ENCODE data around the gene RIMS3.
A peak's percentile ranks its signal among the peaks of the same experiment; 100 is the strongest.

RIMS3 gene

DNA sequence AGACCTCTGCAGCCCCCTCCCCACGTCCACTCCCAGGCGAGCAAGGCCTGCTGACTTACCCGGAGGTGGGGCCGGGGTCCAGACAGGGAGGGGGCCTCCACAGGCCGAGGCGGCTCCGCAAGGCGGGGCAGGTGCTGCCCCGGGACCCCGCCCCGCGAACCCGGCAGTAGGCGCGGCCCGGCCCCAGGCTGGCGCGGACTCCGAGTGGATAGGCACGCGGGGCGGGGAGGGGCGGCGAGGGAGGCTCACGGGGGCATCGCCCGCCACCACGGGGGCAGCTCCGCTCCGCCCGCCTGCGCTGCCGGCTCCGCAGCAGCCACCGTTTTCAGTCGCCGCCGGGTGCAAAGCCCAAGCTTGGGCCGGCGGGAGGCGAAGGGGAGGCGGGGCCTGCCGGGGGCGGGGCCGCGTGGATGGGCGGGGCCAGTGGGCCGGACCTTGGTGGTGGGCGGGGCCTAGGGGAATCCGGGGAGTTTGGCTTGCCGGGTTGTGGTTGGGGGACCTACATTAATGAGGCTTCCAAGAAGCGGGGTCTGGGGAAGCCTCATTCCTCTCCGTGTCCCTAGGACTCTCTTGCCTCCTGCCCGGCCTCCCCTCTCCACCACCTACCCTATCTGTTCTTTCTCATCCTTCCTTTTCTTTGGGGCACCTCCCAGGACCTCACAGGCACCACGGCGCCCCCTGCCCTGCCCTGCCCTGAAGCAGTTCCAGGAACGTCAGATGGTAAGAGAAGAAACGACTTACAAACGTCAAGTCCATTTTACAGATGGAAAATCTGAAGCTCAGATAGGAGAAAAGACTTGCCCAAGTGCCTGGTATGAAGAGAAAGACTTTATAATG is at the start of gene RIMS3:
Gene RIMS3, minus strand, starts transcription at position 348 of the 837 bp plus-strand sequence. CDS start 23,757 bp downstream, outside the sequence.
- DNase-seq (ENCODE audit: low read depth) = peak; percentile 18
- TF ChIP-seq, protein P1, sequence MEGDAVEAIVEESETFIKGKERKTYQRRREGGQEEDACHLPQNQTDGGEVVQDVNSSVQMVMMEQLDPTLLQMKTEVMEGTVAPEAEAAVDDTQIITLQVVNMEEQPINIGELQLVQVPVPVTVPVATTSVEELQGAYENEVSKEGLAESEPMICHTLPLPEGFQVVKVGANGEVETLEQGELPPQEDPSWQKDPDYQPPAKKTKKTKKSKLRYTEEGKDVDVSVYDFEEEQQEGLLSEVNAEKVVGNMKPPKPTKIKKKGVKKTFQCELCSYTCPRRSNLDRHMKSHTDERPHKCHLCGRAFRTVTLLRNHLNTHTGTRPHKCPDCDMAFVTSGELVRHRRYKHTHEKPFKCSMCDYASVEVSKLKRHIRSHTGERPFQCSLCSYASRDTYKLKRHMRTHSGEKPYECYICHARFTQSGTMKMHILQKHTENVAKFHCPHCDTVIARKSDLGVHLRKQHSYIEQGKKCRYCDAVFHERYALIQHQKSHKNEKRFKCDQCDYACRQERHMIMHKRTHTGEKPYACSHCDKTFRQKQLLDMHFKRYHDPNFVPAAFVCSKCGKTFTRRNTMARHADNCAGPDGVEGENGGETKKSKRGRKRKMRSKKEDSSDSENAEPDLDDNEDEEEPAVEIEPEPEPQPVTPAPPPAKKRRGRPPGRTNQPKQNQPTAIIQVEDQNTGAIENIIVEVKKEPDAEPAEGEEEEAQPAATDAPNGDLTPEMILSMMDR (conservative IDR thresholded peaks at IDR 0.05; ENCODE audit: control insufficient read depth, insufficient read depth, low read depth, low read length) = no peak
- H3K4me3 ChIP-seq (ENCODE audit: control insufficient read depth, low read depth, low read length) = peak within 1 kb of the TSS; percentile 3

DNA sequence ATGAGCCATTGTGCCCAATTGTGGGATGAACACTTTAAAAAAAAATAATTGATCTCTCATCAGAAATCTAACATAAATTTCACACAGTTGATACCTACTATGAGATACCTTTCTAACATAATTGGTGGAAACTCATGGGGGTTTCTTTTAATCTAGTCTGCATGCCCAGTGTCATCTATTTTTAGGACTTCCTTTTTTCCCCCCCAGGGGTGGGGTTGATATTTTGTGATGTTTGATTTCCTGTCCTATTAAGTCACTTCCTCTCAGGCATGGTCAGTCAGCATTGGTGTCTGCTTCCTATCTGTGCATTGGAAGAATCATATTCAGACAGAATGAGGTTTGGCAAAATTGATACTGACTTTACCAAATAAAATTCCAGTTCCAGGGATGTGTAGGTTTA is 47.5 kb upstream of the RIMS3 start:
- H3K4me3 ChIP-seq (ENCODE audit: control insufficient read depth, low read depth, low read length) = no peak overlapping the region
- no peak for DNase-seq (ENCODE audit: low read depth)
- TF ChIP-seq, protein P1 (conservative IDR thresholded peaks at IDR 0.05; ENCODE audit: control insufficient read depth, insufficient read depth, low read depth, low read length) = no peak

DNA sequence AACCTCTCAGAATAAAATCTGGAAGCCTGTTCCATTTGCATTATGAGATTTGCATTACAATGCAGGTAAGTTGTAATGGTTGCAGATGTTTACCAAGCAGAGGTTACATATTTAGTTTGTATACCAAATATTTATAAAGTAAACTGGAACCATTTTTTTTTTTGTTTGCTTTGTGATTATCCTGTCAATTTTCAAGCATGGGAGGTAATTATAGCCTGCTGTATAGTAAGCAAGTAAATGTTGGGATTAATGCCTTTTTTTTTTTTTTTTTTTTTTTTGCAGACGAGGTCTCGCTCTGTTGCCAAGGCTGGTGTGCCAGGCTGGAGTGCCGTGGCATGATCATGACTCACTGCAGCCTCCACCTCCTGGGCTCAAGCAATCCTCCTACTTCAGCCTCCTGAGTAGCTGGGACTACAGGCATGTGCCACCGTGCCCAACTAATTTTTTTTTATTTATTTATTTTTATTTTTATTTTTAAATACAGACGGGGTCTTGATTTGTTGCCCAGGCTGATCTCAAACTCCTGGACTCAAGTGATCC is 47.0 kb upstream of the RIMS3 start:
- no peak for DNase-seq (ENCODE audit: low read depth)
- no peak overlapping the region for H3K4me3 ChIP-seq (ENCODE audit: control insufficient read depth, low read depth, low read length)
- TF ChIP-seq, protein P1 (conservative IDR thresholded peaks at IDR 0.05; ENCODE audit: control insufficient read depth, insufficient read depth, low read depth, low read length) = no peak

DNA sequence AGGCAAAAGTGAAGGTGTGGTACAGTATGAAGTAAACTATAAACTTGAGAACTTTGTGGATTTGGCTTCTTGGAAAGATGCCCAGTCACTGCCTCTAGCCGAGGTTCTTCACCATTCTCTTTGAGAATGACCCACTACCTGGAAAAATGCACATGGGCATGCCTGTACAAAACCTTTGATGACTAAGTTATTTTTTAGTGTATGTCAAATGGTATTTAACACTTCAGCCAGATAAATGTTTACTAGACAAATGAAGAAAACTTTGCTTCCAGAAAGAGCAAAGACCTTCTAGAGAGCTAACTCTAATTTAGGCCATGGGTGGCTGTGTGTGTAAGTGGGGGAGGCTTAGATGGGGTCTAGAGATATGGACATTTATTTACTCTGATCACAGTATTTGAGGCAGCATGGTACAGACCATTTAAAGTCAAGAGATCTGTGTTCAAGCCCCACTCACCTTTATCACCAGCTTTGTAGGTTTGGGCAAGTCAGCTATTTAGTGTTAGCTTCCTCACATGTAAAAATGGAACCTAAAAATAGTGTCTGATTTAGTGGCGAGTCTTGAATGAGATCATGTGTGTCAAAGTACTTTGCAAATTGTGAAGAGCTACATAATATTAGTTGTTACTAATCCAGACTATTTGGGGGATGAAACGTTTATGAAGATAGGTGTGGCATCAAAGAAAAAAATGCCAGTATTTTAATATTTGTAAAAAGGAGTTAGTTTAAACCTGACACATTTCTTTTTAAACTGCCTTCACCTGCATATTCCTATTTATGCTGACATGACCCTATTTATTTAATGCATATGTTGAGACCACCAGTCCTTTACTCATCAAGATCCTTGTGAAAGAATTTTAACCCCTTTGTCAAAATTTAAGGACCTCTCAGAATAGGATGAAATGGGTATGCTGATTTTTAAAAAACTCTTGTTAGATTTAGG is 46.3 kb upstream of the RIMS3 start:
- DNase-seq (ENCODE audit: low read depth) = peak; percentile 54
- TF ChIP-seq, protein P1 (conservative IDR thresholded peaks at IDR 0.05; ENCODE audit: control insufficient read depth, insufficient read depth, low read depth, low read length) = no peak
- no peak overlapping the region for H3K4me3 ChIP-seq (ENCODE audit: control insufficient read depth, low read depth, low read length)

DNA sequence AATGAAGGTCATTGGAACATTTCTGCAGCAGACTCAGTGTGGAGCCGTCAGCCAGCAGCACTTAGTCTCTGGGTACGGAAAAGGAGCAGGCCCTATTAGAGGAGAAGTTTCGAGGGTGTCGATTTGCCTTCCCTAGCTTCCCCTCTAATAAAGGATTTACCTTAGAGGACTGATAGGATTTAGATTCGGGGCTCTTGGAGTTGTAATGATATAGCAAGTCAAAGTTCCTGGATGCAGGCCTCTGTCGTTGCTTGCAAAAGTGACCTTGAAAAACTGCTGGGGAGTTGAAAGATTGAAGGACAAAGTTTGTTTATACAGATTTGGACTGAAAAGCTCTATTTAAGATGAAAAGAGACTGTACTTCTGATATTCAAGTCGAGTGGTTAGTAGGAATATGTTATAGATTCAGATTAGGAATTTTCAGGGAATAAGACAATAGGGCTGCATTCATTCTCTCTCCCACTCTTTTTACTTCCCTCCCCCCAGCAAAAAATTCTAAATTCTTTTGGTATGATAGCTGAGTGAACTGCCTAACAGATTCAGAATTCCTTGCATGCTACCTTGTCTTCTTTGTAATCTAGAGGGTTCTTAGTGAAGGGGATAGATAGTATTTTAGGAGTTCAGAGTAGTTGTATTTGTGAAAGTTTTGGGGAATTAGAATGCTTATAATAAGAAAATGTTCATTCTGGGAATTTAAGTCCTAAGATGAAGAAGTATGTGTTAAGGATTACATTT is 45.3 kb upstream of the RIMS3 start:
- DNase-seq (ENCODE audit: low read depth) = no peak
- peak overlapping the region; percentile 22 for H3K4me3 ChIP-seq (ENCODE audit: control insufficient read depth, low read depth, low read length)
- TF ChIP-seq, protein P1 (conservative IDR thresholded peaks at IDR 0.05; ENCODE audit: control insufficient read depth, insufficient read depth, low read depth, low read length) = no peak

DNA sequence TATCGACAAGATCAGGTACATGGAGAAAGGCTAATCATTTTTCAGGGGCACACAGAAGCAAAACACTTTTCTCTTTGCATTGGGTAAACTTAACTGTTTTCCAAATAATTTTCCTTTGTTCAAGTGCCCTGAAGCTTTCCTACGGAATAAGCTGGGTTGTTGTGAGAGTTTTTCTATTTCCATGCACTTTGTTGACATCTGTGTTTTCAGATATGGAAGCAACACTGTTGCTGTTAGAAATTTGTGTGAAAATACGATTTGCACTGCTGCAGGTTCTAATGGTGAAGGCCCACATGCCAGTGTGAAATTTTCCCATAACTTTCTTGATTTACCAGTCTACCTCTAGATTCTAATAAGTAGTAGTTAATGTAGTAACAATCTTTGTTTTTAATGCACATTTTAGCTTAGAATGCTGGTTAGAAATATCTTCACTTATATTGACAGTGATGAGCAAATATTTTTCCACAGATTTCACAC is 44.4 kb upstream of the RIMS3 start:
- TF ChIP-seq, protein P1 (conservative IDR thresholded peaks at IDR 0.05; ENCODE audit: control insufficient read depth, insufficient read depth, low read depth, low read length) = no peak
- H3K4me3 ChIP-seq (ENCODE audit: control insufficient read depth, low read depth, low read length) = peak overlapping the region; percentile 82
- no peak for DNase-seq (ENCODE audit: low read depth)

Data from fibroblast of mammary gland (primary cell).